Gastroesophageal sphincter (tissue), 3 donors: ENCODE measurements around the gene SLC35E1.

Source experiments
- POLR2A ChIP-seq, 2 donors: fragments of 450-650 bp; IDR thresholded peaks; one replicate each; pipeline ENCODE4 v1.6.1; 2017; ENCODE audit warnings: antibody characterized with exemption in 2 of 2, mild to moderate bottlenecking in 2 of 2, moderate library complexity in 1 of 2
- POLR2AphosphoS5 ChIP-seq: sonication (generic); formaldehyde crosslinking; IDR thresholded peaks from one replicate; pipeline ENCODE4 v1.6.1; 2017; ENCODE audit warnings: antibody characterized with exemption
- TF ChIP-seq, protein P1 (sequence below), 4 experiments: fragments of 200-600 bp in 2 of 4; fragments of 450-650 bp in 2 of 4; sonication (generic) in 1 of 4; IDR thresholded peaks; one replicate each; pipeline ENCODE4 v1.5.1; 2017 to 2019; ENCODE audit warnings: antibody characterized with exemption in 4 of 4, mild to moderate bottlenecking in 2 of 4, moderate library complexity in 2 of 4

DNA sequence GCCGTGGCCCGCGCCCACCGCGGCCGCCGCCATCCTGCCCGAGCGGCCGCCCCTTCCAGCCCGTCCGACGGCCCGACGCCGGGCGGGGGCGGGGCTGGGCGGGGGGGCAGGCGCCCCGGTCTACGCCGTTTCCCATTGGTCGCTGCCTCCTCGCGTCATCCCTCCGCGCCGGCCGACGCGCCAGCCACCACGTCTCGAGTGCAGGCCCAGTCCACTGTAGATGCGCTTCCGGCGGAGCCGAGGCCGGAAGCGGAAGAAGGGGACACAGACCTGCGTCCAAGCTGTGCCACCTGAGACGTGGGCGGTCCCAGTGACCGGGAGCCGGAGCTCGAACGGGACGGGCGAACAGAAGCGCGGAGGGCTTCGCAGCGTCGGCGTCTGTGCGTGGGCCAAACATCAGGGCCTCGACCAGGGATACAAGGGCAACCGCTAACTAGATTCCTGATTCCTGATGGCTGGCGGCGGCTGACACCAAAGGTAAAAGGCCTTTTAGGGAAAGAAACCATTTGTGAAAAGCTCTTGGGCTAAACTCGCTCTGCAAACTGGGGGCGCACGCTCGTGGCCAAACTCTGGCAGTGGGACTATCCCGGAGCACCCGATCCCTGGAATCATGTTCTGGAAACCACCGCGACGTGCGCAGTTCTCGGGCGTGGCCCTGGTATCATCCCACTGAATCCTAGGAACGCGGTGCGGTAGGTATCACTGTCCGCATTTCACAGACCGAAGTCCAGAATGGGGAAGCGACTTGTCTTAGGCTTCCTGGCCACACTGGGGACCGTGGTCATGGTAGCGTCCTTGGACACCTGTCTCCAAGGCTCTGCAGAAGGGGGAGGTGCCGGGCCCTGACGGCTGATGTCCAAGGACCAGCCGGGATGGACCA, at the start of gene SLC35E1:
- TF ChIP-seq POLR2AphosphoS5 (peak; percentile 94), POLR2A (IDR thresholded peaks at IDR 0.05) (peak; percentile 73 to 81)
- TF ChIP-seq, protein P1, sequence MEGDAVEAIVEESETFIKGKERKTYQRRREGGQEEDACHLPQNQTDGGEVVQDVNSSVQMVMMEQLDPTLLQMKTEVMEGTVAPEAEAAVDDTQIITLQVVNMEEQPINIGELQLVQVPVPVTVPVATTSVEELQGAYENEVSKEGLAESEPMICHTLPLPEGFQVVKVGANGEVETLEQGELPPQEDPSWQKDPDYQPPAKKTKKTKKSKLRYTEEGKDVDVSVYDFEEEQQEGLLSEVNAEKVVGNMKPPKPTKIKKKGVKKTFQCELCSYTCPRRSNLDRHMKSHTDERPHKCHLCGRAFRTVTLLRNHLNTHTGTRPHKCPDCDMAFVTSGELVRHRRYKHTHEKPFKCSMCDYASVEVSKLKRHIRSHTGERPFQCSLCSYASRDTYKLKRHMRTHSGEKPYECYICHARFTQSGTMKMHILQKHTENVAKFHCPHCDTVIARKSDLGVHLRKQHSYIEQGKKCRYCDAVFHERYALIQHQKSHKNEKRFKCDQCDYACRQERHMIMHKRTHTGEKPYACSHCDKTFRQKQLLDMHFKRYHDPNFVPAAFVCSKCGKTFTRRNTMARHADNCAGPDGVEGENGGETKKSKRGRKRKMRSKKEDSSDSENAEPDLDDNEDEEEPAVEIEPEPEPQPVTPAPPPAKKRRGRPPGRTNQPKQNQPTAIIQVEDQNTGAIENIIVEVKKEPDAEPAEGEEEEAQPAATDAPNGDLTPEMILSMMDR (IDR thresholded peaks at IDR 0.05) = no peak
